HCT116 (cell line): ENCODE results near the gene ECE1. TPM values are rescaled to one million over a fixed set of nuclear protein-coding genes. Genes with fewer than 3 reads are reported as not detected.

Source experiments
- ATAC-seq: fragments of 200-7000 bp; cut with Tn5 transposase; 2 replicates; pipeline ENCODE4 v1.9.1; 2020; ENCODE audit warnings: mild to moderate bottlenecking, moderate library complexity
- BruUV-seq: library from RNA; stranded (reverse); fragments of 400-500 nt; replicated peaks from 2 replicates; lab custom pipeline; 2021; lab: Mats Ljungman, UMichigan
- CTCF ChIA-PET: fragments of 300-600 bp; sonication (Branson Sonifier 250); formaldehyde crosslinking; loops from one replicate; lab custom pipeline; 2021; ENCODE audit warnings: antibody characterized with exemption; lab: Charles Lee
- POLR2A ChIA-PET: fragments of 300-600, 350-600 bp; sonication (Branson Sonifier 250); formaldehyde crosslinking; loops from one replicate; lab custom pipeline; 2021; ENCODE audit warnings: antibody characterized with exemption; lab: Charles Lee
- RAD21 ChIA-PET, 2 experiments: fragments of 300-600 bp; sonication (Branson Sonifier 250); formaldehyde crosslinking; loops; one replicate each; lab custom pipeline; 2023; ENCODE audit warnings: low total read pairs in 2 of 2; ENCODE audit not compliant: uncharacterized antibody in 2 of 2, unreplicated experiment in 2 of 2, low non-redundant PET in 1 of 2; lab: Charles Lee
- DNase-seq: peaks from one replicate; pipeline ENCODE4 v3.0.0-alpha.2; 2010; ENCODE audit warnings: low read depth, low spot score
- H2AFZ ChIP-seq: fragments of 200-600 bp; shearing (Covaris generic), sonication (generic); 2 replicates; pipeline ENCODE4 v1.6.1; 2017; ENCODE audit warnings: low read depth, mixed run types, mixed read lengths, antibody characterized with exemption, low read length; ENCODE audit not compliant: poor library complexity, severe bottlenecking
- H3K27ac ChIP-seq: 2 replicates; pipeline ENCODE4 v1.5.1; 2012; ENCODE audit warnings: low read depth, low read length
- H3K27me3 ChIP-seq: fragments of 200-600 bp; sonication (generic); 2 replicates; pipeline ENCODE4 v1.6.1; 2016; ENCODE audit warnings: mixed run types, low read length, mixed read lengths; ENCODE audit not compliant: insufficient read depth
- H3K36me3 ChIP-seq, 2 experiments: fragments of 200-500 bp in 1 of 2; fragments of 200-600 bp in 1 of 2; sonication (Bioruptor generic) in 1 of 2; sonication (generic) in 1 of 2; 2 replicates each; pipeline versions ENCODE4 v1.5.1 to v1.6.1; 2014 to 2016; ENCODE audit warnings: low read length in 2 of 2, inconsistent platforms in 1 of 2, mixed read lengths in 1 of 2, mixed run types in 1 of 2; ENCODE audit not compliant: insufficient read depth in 2 of 2, control insufficient read depth in 1 of 2
- H3K4me1 ChIP-seq, 2 experiments: fragments of 200-600 bp in 1 of 2; sonication (generic) in 1 of 2; 2 replicates each; pipeline versions ENCODE4 v1.5.1 to v1.6.1; 2012 to 2017; ENCODE audit warnings: low read length in 2 of 2, inconsistent platforms in 1 of 2, mild to moderate bottlenecking in 1 of 2, mixed read lengths in 1 of 2, mixed run types in 1 of 2, moderate library complexity in 1 of 2; ENCODE audit not compliant: insufficient read depth in 2 of 2, control insufficient read depth in 1 of 2
- H3K4me2 ChIP-seq: fragments of 200-600 bp; sonication (generic); 2 replicates; pipeline ENCODE4 v1.6.1; 2017; ENCODE audit warnings: mixed run types, low read length, mixed read lengths
- H3K4me3 ChIP-seq, 2 experiments: fragments of 200-600 bp in 1 of 2; sonication (generic) in 1 of 2; replicated peaks in 1 of 2; 2 replicates each; pipeline ENCODE4 v1.5.1; 2011 to 2016; ENCODE audit warnings: low read length in 2 of 2, control low read depth in 1 of 2, low read depth in 1 of 2, mild to moderate bottlenecking in 1 of 2, mixed read lengths in 1 of 2, mixed run types in 1 of 2
- H3K79me2 ChIP-seq: fragments of 200-600 bp; sonication (generic); 2 replicates; pipeline ENCODE4 v1.6.1; 2017; ENCODE audit warnings: mild to moderate bottlenecking, mixed run types, low read length, moderate library complexity, mixed read lengths; ENCODE audit not compliant: insufficient read depth
- H3K9ac ChIP-seq: fragments of 200-600 bp; sonication (generic); 2 replicates; pipeline ENCODE4 v1.6.1; 2016; ENCODE audit warnings: low read length, mixed read lengths
- H3K9me2 ChIP-seq: fragments of 200-600 bp; sonication (generic), shearing (Covaris generic); 2 replicates; pipeline ENCODE4 v1.6.1; 2017; ENCODE audit warnings: mixed run types, mild to moderate bottlenecking, moderate library complexity; ENCODE audit not compliant: insufficient read depth
- H3K9me3 ChIP-seq, 2 experiments: fragments of 200-500 bp in 1 of 2; fragments of 200-600 bp in 1 of 2; sonication (Bioruptor generic) in 1 of 2; sonication (generic) in 1 of 2; 2 replicates each; pipeline ENCODE4 v1.6.1; 2014 to 2017; ENCODE audit warnings: low read length in 2 of 2, mixed read lengths in 2 of 2, inconsistent platforms in 1 of 2, low read depth in 1 of 2, mild to moderate bottlenecking in 1 of 2, mixed run types in 1 of 2, moderate library complexity in 1 of 2; ENCODE audit not compliant: control insufficient read depth in 1 of 2, insufficient read depth in 1 of 2
- H4K20me1 ChIP-seq: fragments of 200-600 bp; sonication (generic), shearing (Covaris generic); 2 replicates; pipeline ENCODE4 v1.6.1; 2017; ENCODE audit warnings: mixed run types, mild to moderate bottlenecking, moderate library complexity; ENCODE audit not compliant: insufficient read depth
- CBX3 ChIP-seq: IDR thresholded peaks from 2 replicates; pipeline ENCODE4 v1.6.1; 2012; ENCODE audit warnings: low read depth
- CEBPB ChIP-seq: IDR thresholded peaks from 2 replicates; pipeline ENCODE4 v1.6.1; 2012; ENCODE audit warnings: low read depth
- EGR1 ChIP-seq: IDR thresholded peaks from 2 replicates; pipeline ENCODE4 v1.6.1; 2012; ENCODE audit warnings: low read depth
- ELF1 ChIP-seq: IDR thresholded peaks from 2 replicates; pipeline ENCODE4 v1.6.1; 2012; ENCODE audit warnings: low read depth, borderline replicate concordance
- EZH2 ChIP-seq: fragments of 200-600 bp; sonication (generic); IDR thresholded peaks from 2 replicates; pipeline ENCODE4 v1.6.1; 2017; ENCODE audit warnings: antibody characterized with exemption, mixed run types
- FOSL1 ChIP-seq: IDR thresholded peaks from 2 replicates; pipeline ENCODE4 v1.6.1; 2012; ENCODE audit warnings: low read depth
- POLR2A ChIP-seq: IDR thresholded peaks from 2 replicates; pipeline ENCODE4 v1.7.0; 2011; ENCODE audit warnings: borderline replicate concordance; ENCODE audit not compliant: insufficient read depth, insufficient read length; ENCODE audit errors: extremely low read depth
- RAD21 ChIP-seq: IDR thresholded peaks from 2 replicates; pipeline ENCODE4 v1.6.1; 2012; ENCODE audit warnings: low read depth, mild to moderate bottlenecking
- SRF ChIP-seq: IDR thresholded peaks from 2 replicates; pipeline ENCODE4 v1.6.1; 2012; ENCODE audit warnings: low read depth
- YY1 ChIP-seq: IDR thresholded peaks from 2 replicates; pipeline ENCODE4 v1.6.1; 2011; ENCODE audit warnings: low read length, low read depth, moderate library complexity, mild to moderate bottlenecking; ENCODE audit not compliant: insufficient replicate concordance; ENCODE audit errors: extremely low read depth
- ZBTB33 ChIP-seq: IDR thresholded peaks from 2 replicates; pipeline ENCODE4 v1.6.1; 2011; ENCODE audit warnings: mild to moderate bottlenecking, low read length, moderate library complexity; ENCODE audit not compliant: insufficient replicate concordance; ENCODE audit errors: extremely low read depth
- intact Hi-C: fragments of 100-400 bp; cut with micrococcal nuclease; formaldehyde crosslinking; loops from 2 replicates; pipeline ENCODE4 v1.10.0; 2022
- total RNA-seq: library from RNA; stranded (reverse); gene quantifications from one replicate; pipeline ENCODE4 v1.2.1, GENCODE V29; 2021; ENCODE audit not compliant: unreplicated experiment

Gene ECE1
- total RNA-seq, 1 experiment from 2014 or later: 66.8 TPM

- TF ChIP-seq YY1 (no peak), CBX3 (no peak), EGR1 (no peak), FOSL1 (no peak), SRF (no peak), ELF1 (no peak), EZH2 (no peak), POLR2A (no peak)
- ChIA-PET CTCF (no interaction called here), RAD21 (no interaction called here), POLR2A (no interaction called here)
- Histone ChIP-seq H3K27me3 (no peaks in the 10 kb centered on the region), H3K4me1 (peaks cover 0 to 5% of the 10 kb centered on the region in 2 experiments; a peak in 1 of 4 replicates), H3K9me3 (no peaks in the 10 kb centered on the region), H3K79me2 (no peaks in the 10 kb centered on the region), H3K9me2 (no peaks in the 10 kb centered on the region), H4K20me1 (no peaks in the 10 kb centered on the region), H3K4me2 (no peak overlapping the region), H3K4me3 (no peak overlapping the region), H3K9ac (no peak overlapping the region), H3K36me3 (0 out of 4 replicates have a peak, but pooled peaks cover 0 to 6% of the 10 kb centered on the region in 2 experiments), H3K27ac (no peak overlapping the region), H2AFZ (no peak overlapping the region)
- DNase-seq (no peak), ATAC-seq (no peak)
- intact Hi-C loops: no loop called here
- TSS peak; percentile 31 for BruUV-seq
These were observed 11.9 kb downstream of the ECE1 start for GRCh38 chr1:21278208-21278859.

- intact Hi-C loops: no loop called here
- no peak overlapping the region for H2AFZ ChIP-seq
- ATAC-seq (no peak), DNase-seq (no peak)
- BruUV-seq: no TSS peak
- ChIA-PET CTCF (no interaction called here), POLR2A (no interaction called here), RAD21 (no interaction called here)
- no peak overlapping the region for H3K4me3 ChIP-seq
- H3K9me2 ChIP-seq: no peaks in the 10 kb centered on the region
- peaks cover 0 to 5% of the 10 kb centered on the region in 2 experiments; a peak in 1 of 4 replicates for H3K4me1 ChIP-seq
- H3K9ac ChIP-seq: no peak overlapping the region
- H3K9me3 ChIP-seq: no peaks in the 10 kb centered on the region
- no peak overlapping the region for H3K27ac ChIP-seq
- H4K20me1 ChIP-seq: no peaks in the 10 kb centered on the region
- H3K4me2 ChIP-seq: no peak overlapping the region
- TF ChIP-seq ZBTB33 (no peak), CEBPB (no peak), RAD21 (no peak)
- H3K27me3 ChIP-seq: no peaks in the 10 kb centered on the region
- H3K79me2 ChIP-seq: no peaks in the 10 kb centered on the region
- 0 out of 4 replicates have a peak, but pooled peaks cover 0 to 6% of the 10 kb centered on the region in 2 experiments for H3K36me3 ChIP-seq
These were observed 13.1 kb downstream of the ECE1 start for GRCh38 chr1:21277180-21277579.
